GM12878 (cell line): ENCODE data around the gene NANOGP8. TPM values are rescaled to one million over a fixed set of nuclear protein-coding genes. Genes with fewer than 3 reads are reported as not detected.

ENCODE experiments used
- polyA plus RNA-seq, 11 experiments: library from polyadenylated mRNA; depleted of rRNA in 4 of 11; unstranded in 6 of 11; stranded (reverse) in 5 of 11; fragments of >200 nt; fragmentation: Nextera tagmentation in 4 of 11; fragmentation: Illumina TruSeq in 1 of 11; extraction: Ambion mirVana in 4 of 11; extraction: Trizol in 1 of 11; gene quantifications; 1 replicate in 1 of 11; 2 replicates in 10 of 11; pipeline versions ENCODE4 v1.2.1 to v1.2.3, GENCODE V29; 2011 to 2016; ENCODE audit warnings: inconsistent platforms in 2 of 11, missing spikeins in 2 of 11, low read depth in 1 of 11
- total RNA-seq, 4 experiments: library from RNA; depleted of rRNA in 3 of 4; stranded (reverse); fragments of >200 nt in 3 of 4; fragmentation: Illumina TruSeq in 1 of 4; extraction: Trizol in 1 of 4; gene quantifications; 2 replicates each; pipeline versions ENCODE4 v1.2.1 to v1.2.3, GENCODE V29; 2013 to 2021

NANOGP8 gene
- total and polyA plus RNA-seq, 10 of the 15 experiments (the other 5 are each of a cell fraction or from before 2014, with no cell fraction given) = not detected

Other genes starting within 250 kb of the NANOGP8 start
- 32.1 and 35.5 TPM in 2 replicates for gene AQR, start 115.6 kb downstream of the NANOGP8 start, total RNA-seq (2014; rRNA removed)
- gene AQR, start 115.6 kb downstream of the NANOGP8 start, total RNA-seq (2014; rRNA removed; fragmentation: Illumina TruSeq; extraction: Trizol) = 39.0 and 42.7 TPM in 2 replicates
- 27.2 and 32.7 TPM in 2 replicates for gene AQR, start 115.6 kb downstream of the NANOGP8 start, total RNA-seq (2021)
- gene AQR, start 115.6 kb downstream of the NANOGP8 start, polyA plus RNA-seq (2011; rRNA removed) = 44.6 and 50.4 TPM in 2 replicates
- gene AQR, start 115.6 kb downstream of the NANOGP8 start, polyA plus RNA-seq (2014; fragmentation: Illumina TruSeq; extraction: Trizol) = 53.5 and 62.9 TPM in 2 replicates
- 10 to 100 TPM; 18.2 TPM for gene AQR, start 115.6 kb downstream of the NANOGP8 start, polyA plus RNA-seq (2014; fragmentation: Nextera tagmentation; extraction: Ambion mirVana)
- 17.2 and 23.5 TPM in 2 replicates for gene AQR, start 115.6 kb downstream of the NANOGP8 start, polyA plus RNA-seq (2014; rRNA removed)
- gene AQR, start 115.6 kb downstream of the NANOGP8 start, polyA plus RNA-seq (2016; fragmentation: Nextera tagmentation; extraction: Ambion mirVana) = 10 to 100 TPM; 32.5 to 38.1 TPM
- gene ZNF770, start 97.0 kb downstream of the NANOGP8 start, total RNA-seq (2014; rRNA removed) = 23.4 and 27.5 TPM in 2 replicates
- gene ZNF770, start 97.0 kb downstream of the NANOGP8 start, total RNA-seq (2014; rRNA removed; fragmentation: Illumina TruSeq; extraction: Trizol) = 24.9 and 26.2 TPM in 2 replicates
- 32.8 and 34.4 TPM in 2 replicates for gene ZNF770, start 97.0 kb downstream of the NANOGP8 start, total RNA-seq (2021)
- 27.1 and 42.8 TPM in 2 replicates for gene ZNF770, start 97.0 kb downstream of the NANOGP8 start, polyA plus RNA-seq (2011; rRNA removed)
- 28.1 and 35.1 TPM in 2 replicates for gene ZNF770, start 97.0 kb downstream of the NANOGP8 start, polyA plus RNA-seq (2014; fragmentation: Illumina TruSeq; extraction: Trizol)
- gene ZNF770, start 97.0 kb downstream of the NANOGP8 start, polyA plus RNA-seq (2014; fragmentation: Nextera tagmentation; extraction: Ambion mirVana) = 1 to 10 TPM; 1.8 to 5.6 TPM
- 13.4 and 16.3 TPM in 2 replicates for gene ZNF770, start 97.0 kb downstream of the NANOGP8 start, polyA plus RNA-seq (2014; rRNA removed)
- 100 to 1,000 TPM; 116 to 118 TPM for gene ZNF770, start 97.0 kb downstream of the NANOGP8 start, polyA plus RNA-seq (2016; fragmentation: Nextera tagmentation; extraction: Ambion mirVana)